NCI-H748 (cell line): Measurements from ENCODE around the gene IBTK.
"Not testable (repeated sequence)": the region's sequence is repeated elsewhere in the genome, so short reads cannot be mapped to it uniquely, and the experiment has no call there.

Experiments
- DNase-seq: peaks from one replicate; lab custom pipeline; 2025; ENCODE audit not compliant: unreplicated experiment; lab: John Stamatoyannopoulos, UW

The IBTK gene

GRCh38 chr6:82182756-82183155 lies 64.8 kb downstream of the IBTK start:
- DNase-seq, result no peak

- no peak for DNase-seq
Measured at GRCh38 chr6:82179415-82179814, 68.1 kb downstream of the IBTK start.

GRCh38 chr6:82178759-82179112 lies 68.8 kb downstream of the IBTK start:
- no peak for DNase-seq

- DNase-seq, result peak; percentile 66
Measured at GRCh38 chr6:82178077-82178758, 69.3 kb downstream of the IBTK start.

GRCh38 chr6:82176616-82177015 lies 70.9 kb downstream of the IBTK start:
- DNase-seq, result no peak

- no peak for DNase-seq
Measured at GRCh38 chr6:82172594-82172993, 75.0 kb downstream of the IBTK start.

- DNase-seq, result no peak
Measured at GRCh38 chr6:82169138-82169876, 78.2 kb downstream of the IBTK start.

GRCh38 chr6:82166493-82166892 lies 81.1 kb downstream of the IBTK start:
- DNase-seq, result no peak

- DNase-seq, result no peak
Measured at GRCh38 chr6:82160255-82160990, 87.1 kb downstream of the IBTK start.

- not testable (repeated sequence) for DNase-seq
Measured at GRCh38 chr6:82152786-82153185, 94.8 kb downstream of the IBTK start.

GRCh38 chr6:82151147-82151546 lies 96.4 kb downstream of the IBTK start:
- DNase-seq, result not testable (repeated sequence)

- no peak for DNase-seq
Measured at GRCh38 chr6:82145926-82146452, 101.6 kb downstream of the IBTK start.

- no peak for DNase-seq
Measured at GRCh38 chr6:82144852-82145340, 102.6 kb downstream of the IBTK start.

GRCh38 chr6:82144007-82144851 lies 103.3 kb downstream of the IBTK start:
- no peak for DNase-seq

GRCh38 chr6:82143041-82143481 lies 104.5 kb downstream of the IBTK start:
- no peak for DNase-seq

GRCh38 chr6:82142524-82142923 lies 105.0 kb downstream of the IBTK start:
- no peak for DNase-seq

- DNase-seq, result no peak
Measured at GRCh38 chr6:82138075-82138791, 109.3 kb downstream of the IBTK start.

- no peak for DNase-seq
Measured at GRCh38 chr6:82131441-82131840, 116.1 kb downstream of the IBTK start.

- no peak for DNase-seq
Measured at GRCh38 chr6:82129797-82130196, 117.7 kb downstream of the IBTK start.

- DNase-seq, result not testable (repeated sequence)
Measured at GRCh38 chr6:82128973-82129372, 118.6 kb downstream of the IBTK start.
